ENCODE data around the gene FAM83E. TPM values are rescaled to one million over a fixed set of nuclear protein-coding genes. Genes with fewer than 3 reads are reported as not detected.
A peak's percentile ranks its signal among the peaks of the same experiment; 100 is the strongest.

FAM83E gene
- polyA plus RNA-seq, 3 donors = not detected

DNA sequence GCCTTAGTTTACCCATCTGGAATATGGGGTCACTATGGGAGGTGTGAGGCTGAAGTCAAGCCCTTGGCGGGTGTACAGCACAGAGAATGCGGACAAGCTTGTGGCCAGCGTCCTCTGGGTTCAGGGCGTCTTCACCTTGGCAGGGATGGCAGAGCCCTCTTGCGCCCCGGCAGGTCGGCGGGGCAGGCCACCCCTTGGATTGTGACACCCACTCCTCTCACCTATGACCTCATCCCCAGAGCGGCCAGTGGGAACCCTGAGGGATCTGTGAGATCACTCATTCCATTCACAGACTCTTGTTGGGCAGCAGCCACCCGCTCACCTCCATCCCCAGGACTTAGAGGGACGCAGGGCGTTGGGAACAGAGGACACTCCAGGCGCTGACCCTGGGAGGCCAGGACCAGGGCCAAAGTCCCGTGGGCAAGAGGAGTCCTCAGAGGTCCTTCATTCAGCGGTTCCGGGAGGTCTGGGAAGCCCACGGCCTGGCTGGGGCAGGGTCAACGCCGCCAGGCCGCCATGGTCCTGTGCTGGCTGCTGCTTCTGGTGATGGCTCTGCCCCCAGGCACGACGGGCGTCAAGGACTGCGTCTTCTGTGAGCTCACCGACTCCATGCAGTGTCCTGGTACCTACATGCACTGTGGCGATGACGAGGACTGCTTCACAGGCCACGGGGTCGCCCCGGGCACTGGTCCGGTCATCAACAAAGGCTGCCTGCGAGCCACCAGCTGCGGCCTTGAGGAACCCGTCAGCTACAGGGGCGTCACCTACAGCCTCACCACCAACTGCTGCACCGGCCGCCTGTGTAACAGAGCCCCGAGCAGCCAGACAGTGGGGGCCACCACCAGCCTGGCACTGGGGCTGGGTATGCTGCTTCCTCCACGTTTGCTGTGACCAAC, 8.2 kb downstream of the FAM83E start, which contains the start of gene SPACA4:
Gene SPACA4, plus strand, starts transcription at position 280 of the 896 bp plus-strand sequence. Its CDS starts 237 bp downstream, at position 517.
- no peak within 1 kb of the TSS for H3K4me3 ChIP-seq (replicated peaks in 1 of 3; ENCODE audit: low read depth in 2 of 3, low read length in 3 of 3)
- DNase-seq = no peak
- H3K36me3 ChIP-seq (replicated peaks in 1 of 2; ENCODE audit: control insufficient read depth in 1 of 2, insufficient read depth in 2 of 2, low read length in 2 of 2) = no peaks in the 10 kb centered on the region
- H3K9ac ChIP-seq (ENCODE audit: insufficient read depth, low read length, poor library complexity, severe bottlenecking) = no peak within 1 kb of the TSS
- Mint-ChIP-seq H3K36me3 (no peaks in the 10 kb centered on the region), H3K27ac (peak within 1 kb of the TSS in 2 of 7 donors; percentile 30 to 53), H3K27me3 (ENCODE audit: low read depth in 3 of 3) (peaks cover 3 to 6% (median 4%) of the 10 kb centered on the region in 3 donors), H3K4me1 (peaks cover 7% of the 10 kb centered on the region), H3K9me3 (no peaks in the 10 kb centered on the region), H3K4me3 (no peak within 1 kb of the TSS)
- 94% methylated on average over 36 of the region's 39 CpGs for WGBS (ENCODE audit: insufficient coverage)
- TF ChIP-seq, protein P1, sequence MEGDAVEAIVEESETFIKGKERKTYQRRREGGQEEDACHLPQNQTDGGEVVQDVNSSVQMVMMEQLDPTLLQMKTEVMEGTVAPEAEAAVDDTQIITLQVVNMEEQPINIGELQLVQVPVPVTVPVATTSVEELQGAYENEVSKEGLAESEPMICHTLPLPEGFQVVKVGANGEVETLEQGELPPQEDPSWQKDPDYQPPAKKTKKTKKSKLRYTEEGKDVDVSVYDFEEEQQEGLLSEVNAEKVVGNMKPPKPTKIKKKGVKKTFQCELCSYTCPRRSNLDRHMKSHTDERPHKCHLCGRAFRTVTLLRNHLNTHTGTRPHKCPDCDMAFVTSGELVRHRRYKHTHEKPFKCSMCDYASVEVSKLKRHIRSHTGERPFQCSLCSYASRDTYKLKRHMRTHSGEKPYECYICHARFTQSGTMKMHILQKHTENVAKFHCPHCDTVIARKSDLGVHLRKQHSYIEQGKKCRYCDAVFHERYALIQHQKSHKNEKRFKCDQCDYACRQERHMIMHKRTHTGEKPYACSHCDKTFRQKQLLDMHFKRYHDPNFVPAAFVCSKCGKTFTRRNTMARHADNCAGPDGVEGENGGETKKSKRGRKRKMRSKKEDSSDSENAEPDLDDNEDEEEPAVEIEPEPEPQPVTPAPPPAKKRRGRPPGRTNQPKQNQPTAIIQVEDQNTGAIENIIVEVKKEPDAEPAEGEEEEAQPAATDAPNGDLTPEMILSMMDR (IDR thresholded peaks at IDR 0.05) = no peak
- no peaks in the 10 kb centered on the region for H3K27me3 ChIP-seq (ENCODE audit: control insufficient read depth in 2 of 2, insufficient read depth in 2 of 2, low read length in 2 of 2)
- no peak within 1 kb of the TSS for H2AFZ ChIP-seq (ENCODE audit: insufficient read depth, low read depth, low read length, poor library complexity, severe bottlenecking)
- no peak within 1 kb of the TSS for H3K27ac ChIP-seq (ENCODE audit: low read depth in 1 of 2, low read length in 2 of 2)
- intact Hi-C loops (cut with micrococcal nuclease) = no loop called here
- H3K4me1 ChIP-seq (ENCODE audit: control insufficient read depth in 1 of 2, insufficient read depth in 2 of 2, low read length in 2 of 2) = peaks cover 3 to 7% of the 10 kb centered on the region in 2 donors
- no peaks in the 10 kb centered on the region for H3K79me2 ChIP-seq (ENCODE audit: insufficient read depth, low read length)
- no peaks in the 10 kb centered on the region for H3K9me3 ChIP-seq (replicated peaks in 1 of 2; ENCODE audit: control insufficient read depth in 1 of 2, insufficient read depth in 1 of 2, low read length in 2 of 2)
- no peaks in the 10 kb centered on the region for H4K20me1 ChIP-seq (ENCODE audit: insufficient read depth, low read length)
- H3K4me2 ChIP-seq (replicated peaks; ENCODE audit: extremely low read depth, low read length, poor library complexity, severe bottlenecking) = no peak within 1 kb of the TSS

DNA sequence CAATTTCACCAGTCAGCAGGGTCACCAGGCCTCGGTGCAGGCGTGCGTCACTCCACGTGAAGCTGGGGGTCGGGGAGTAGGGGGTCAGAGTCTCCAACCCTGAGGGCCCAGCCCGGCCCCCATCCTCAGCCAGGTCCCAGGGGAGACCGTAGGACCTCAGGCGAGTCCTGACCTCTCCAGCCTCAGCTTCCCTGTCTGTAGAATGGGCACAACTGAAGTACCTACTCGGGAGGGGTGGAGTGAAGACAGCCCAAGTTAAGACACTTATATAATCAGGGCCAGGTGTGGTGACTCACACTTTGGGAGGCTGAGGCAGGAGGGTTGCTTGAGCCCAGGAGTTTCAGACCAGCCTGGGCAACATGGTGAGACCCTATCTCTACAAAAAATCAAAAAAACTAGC, 11.0 kb downstream of the FAM83E start:
- Histone ChIP-seq H3K4me3 (replicated peaks in 1 of 3; ENCODE audit: low read depth in 2 of 3, low read length in 3 of 3) (no peak overlapping the region), H3K4me1 (ENCODE audit: control insufficient read depth in 1 of 2, insufficient read depth in 2 of 2, low read length in 2 of 2) (peaks cover 1 to 4% of the 10 kb centered on the region in 2 donors), H3K79me2 (ENCODE audit: insufficient read depth, low read length) (no peaks in the 10 kb centered on the region), H4K20me1 (ENCODE audit: insufficient read depth, low read length) (no peaks in the 10 kb centered on the region), H3K9ac (ENCODE audit: insufficient read depth, low read length, poor library complexity, severe bottlenecking) (no peak overlapping the region), H3K9me3 (replicated peaks in 1 of 2; ENCODE audit: control insufficient read depth in 1 of 2, insufficient read depth in 1 of 2, low read length in 2 of 2) (no peaks in the 10 kb centered on the region), H2AFZ (ENCODE audit: insufficient read depth, low read depth, low read length, poor library complexity, severe bottlenecking) (no peak overlapping the region), H3K27me3 (ENCODE audit: control insufficient read depth in 2 of 2, insufficient read depth in 2 of 2, low read length in 2 of 2) (no peaks in the 10 kb centered on the region), H3K27ac (ENCODE audit: low read depth in 1 of 2, low read length in 2 of 2) (no peak overlapping the region), H3K4me2 (replicated peaks; ENCODE audit: extremely low read depth, low read length, poor library complexity, severe bottlenecking) (no peak overlapping the region), H3K36me3 (replicated peaks in 1 of 2; ENCODE audit: control insufficient read depth in 1 of 2, insufficient read depth in 2 of 2, low read length in 2 of 2) (no peaks in the 10 kb centered on the region)
- Mint-ChIP-seq H3K27me3 (ENCODE audit: low read depth in 3 of 3) (peaks cover under 1 to 8% (median 6%) of the 10 kb centered on the region in 3 donors), H3K36me3 (no peaks in the 10 kb centered on the region), H3K4me1 (peaks cover 6% of the 10 kb centered on the region), H3K27ac (no peak overlapping the region), H3K4me3 (no peak overlapping the region), H3K9me3 (no peaks in the 10 kb centered on the region)
- 95% methylated on average over 6 of the region's 9 CpGs for WGBS (ENCODE audit: insufficient coverage)
- intact Hi-C loops (cut with micrococcal nuclease) = no loop called here
- TF ChIP-seq, protein P1 (IDR thresholded peaks at IDR 0.05) = no peak
- DNase-seq = no peak
